ENCODE measurements around the gene TP53I13. TPM values are rescaled to one million over a fixed set of nuclear protein-coding genes. Genes with fewer than 3 reads are reported as not detected.
"Not testable (repeated sequence)": the region's sequence is repeated elsewhere in the genome, so short reads cannot be mapped to it uniquely, and the experiment has no call there.

Gene TP53I13
- total RNA-seq, 1 donor from 2014 or later, result 62.7 TPM

DNA sequence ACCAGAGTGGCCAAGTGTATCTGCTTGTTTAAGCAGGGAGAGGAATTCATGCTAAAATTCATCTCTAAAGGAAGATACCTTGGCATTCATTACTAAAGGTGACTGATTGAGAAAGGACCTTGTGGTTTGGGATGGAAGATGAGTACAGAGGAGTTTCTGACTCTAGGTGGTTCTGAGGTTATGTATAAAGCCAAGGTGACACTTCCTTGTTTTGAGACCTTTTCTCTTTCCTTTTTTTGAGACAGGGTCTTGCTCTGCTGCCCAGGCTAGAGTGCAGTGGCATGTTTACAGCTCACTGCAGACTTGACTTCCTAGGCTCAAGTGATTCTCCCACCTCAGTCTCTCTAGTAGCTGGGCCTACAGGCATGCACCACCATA, 10.8 kb upstream of the TP53I13 start:
- Histone ChIP-seq H3K4me1 (peaks cover 38% of the 10 kb centered on the region), H3K9me3 (no peaks in the 10 kb centered on the region), H3K36me3 (peaks cover 13% of the 10 kb centered on the region), H3K4me3 (no peak overlapping the region), H3K27ac (no peak overlapping the region), H3K27me3 (ENCODE audit: low read depth) (no peaks in the 10 kb centered on the region)
- TF ChIP-seq, protein P1, sequence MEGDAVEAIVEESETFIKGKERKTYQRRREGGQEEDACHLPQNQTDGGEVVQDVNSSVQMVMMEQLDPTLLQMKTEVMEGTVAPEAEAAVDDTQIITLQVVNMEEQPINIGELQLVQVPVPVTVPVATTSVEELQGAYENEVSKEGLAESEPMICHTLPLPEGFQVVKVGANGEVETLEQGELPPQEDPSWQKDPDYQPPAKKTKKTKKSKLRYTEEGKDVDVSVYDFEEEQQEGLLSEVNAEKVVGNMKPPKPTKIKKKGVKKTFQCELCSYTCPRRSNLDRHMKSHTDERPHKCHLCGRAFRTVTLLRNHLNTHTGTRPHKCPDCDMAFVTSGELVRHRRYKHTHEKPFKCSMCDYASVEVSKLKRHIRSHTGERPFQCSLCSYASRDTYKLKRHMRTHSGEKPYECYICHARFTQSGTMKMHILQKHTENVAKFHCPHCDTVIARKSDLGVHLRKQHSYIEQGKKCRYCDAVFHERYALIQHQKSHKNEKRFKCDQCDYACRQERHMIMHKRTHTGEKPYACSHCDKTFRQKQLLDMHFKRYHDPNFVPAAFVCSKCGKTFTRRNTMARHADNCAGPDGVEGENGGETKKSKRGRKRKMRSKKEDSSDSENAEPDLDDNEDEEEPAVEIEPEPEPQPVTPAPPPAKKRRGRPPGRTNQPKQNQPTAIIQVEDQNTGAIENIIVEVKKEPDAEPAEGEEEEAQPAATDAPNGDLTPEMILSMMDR (IDR thresholded peaks at IDR 0.05), result no peak
- DNase-seq (no peak), ATAC-seq (no peak)
- intact Hi-C loops (cut with DNase I), result no loop called here

DNA sequence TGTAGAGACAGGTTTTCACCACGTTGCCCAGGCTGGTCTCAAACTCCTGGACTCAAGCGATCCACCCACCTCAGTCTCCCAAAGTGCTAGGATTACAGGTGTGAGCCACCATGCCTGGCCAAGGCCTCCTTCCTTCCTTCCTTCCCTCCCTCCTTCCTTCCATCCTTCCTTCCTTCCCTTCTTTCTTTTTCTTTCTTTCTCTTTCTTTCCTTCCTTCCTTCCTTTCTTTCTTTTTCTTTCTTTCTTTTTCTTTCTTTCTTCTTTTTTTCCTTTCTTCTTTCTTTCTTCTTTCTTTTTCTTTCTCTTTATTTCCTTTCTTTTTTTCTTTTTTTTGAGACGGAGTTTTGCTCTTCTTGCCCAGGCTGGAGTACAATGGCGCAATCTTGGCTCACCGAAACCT, 10.4 kb upstream of the TP53I13 start:
- H3K9me3 ChIP-seq; ATAC-seq; intact Hi-C loops (cut with DNase I); DNase-seq; H3K27me3 ChIP-seq (ENCODE audit: low read depth); H3K27ac ChIP-seq; H3K4me3 ChIP-seq: not testable (repeated sequence)
- H3K36me3 ChIP-seq, result peaks cover 16% of the 10 kb centered on the region
- H3K4me1 ChIP-seq, result peaks cover 40% of the 10 kb centered on the region

DNA sequence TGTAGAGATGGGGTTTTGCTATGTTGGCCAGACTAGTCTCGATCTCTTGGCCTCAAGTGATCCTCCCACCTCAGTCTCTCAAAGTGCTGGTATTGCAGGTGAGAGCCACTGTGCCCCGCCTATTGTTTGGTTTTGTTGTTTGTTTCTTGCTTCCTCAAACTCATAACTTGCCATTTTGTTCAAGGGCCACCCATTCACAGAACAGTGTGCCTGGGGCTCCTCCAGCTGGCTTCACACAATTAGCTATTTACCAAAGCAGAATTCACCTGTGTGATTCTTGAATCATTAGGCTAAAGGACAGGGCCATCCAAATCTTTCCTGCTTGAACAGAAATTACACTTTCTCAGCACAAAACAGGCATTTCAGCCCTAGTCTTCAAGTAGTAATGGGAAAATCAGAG, 8.9 kb upstream of the TP53I13 start:
- Histone ChIP-seq H3K36me3 (peaks cover 16% of the 10 kb centered on the region), H3K4me1 (peaks cover 51% of the 10 kb centered on the region), H3K4me3 (no peak overlapping the region), H3K27ac (no peak overlapping the region), H3K9me3 (no peaks in the 10 kb centered on the region), H3K27me3 (ENCODE audit: low read depth) (no peaks in the 10 kb centered on the region)
- DNase-seq (no peak), ATAC-seq (no peak)
- intact Hi-C loops (cut with DNase I), result no loop called here
- TF ChIP-seq, protein P1 (IDR thresholded peaks at IDR 0.05), result no peak

DNA sequence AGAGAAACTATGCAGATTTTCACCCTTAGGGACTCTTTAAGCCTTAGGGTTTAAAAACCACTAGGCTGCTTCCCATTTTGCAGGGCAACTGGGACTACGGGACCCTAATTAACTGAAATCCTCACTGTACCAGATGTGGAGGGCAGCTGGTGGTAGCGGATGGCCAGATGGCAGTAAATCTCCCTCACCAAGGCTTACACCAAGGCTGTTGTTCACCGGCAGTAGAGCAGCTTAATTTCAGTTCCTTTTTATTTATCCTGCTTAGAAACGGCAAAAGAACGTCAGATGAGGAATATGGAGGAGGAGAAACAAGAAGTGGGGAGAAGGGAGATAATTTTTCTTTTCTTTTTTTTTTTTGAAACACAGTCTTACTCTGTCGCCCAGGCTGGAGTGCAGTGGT, 8.2 kb upstream of the TP53I13 start:
- Histone ChIP-seq H3K27me3 (ENCODE audit: low read depth) (no peaks in the 10 kb centered on the region), H3K4me3 (no peak overlapping the region), H3K9me3 (no peaks in the 10 kb centered on the region), H3K27ac (peak overlapping the region; percentile 37), H3K4me1 (peaks cover 58% of the 10 kb centered on the region), H3K36me3 (peaks cover 16% of the 10 kb centered on the region)
- intact Hi-C loops (cut with DNase I), result no loop called here
- ATAC-seq, result peak in 1 of 2 donors; percentile 31
- DNase-seq, result no peak
- TF ChIP-seq, protein P1 (IDR thresholded peaks at IDR 0.05), result no peak

DNA sequence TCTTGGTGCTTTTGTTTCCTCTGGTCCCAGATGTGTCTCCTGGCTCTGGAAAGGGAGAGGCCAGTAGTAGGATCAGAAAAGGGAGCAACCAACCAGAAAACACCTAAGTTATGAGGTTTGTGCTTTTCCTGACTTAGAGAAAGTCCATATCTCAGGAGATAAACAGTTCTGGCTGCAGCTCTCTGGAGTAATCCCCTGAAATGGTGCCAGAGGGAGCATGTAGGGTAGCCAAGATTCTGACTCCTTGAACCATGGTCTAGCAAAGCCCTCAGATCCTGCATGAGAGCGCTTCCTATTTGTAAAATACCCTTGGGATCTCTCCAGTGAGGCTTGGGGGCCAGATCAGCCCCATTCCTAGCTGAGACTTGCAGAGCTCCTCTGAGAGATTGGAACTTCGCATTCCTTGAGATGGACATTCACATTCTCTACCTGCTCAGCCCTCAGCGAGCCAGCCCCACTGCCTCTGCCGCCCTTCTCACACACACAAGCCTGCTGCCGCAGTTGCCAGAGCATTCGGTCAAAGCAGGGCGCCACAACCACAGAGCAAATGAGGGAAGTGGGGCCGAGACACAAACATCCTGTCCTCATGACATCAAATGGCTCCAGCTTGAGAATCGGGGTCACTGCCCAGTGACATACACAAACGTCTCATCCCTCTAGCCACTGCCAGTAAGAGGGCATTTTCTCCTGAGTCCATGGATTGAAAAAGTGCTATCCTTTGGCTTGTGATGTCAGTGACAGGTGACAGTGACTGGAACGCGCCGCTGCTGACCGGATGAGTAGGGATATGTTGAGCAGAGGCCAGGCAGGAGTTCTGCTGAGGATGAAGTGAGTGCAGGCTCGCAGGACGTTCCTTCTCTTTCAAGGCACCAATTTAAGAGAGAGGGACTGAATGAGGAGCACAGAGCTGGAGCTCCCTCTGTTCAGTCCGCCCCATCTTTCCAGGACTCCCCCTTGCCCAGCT, 6.7 kb upstream of the TP53I13 start:
- peaks cover 16% of the 10 kb centered on the region for H3K36me3 ChIP-seq
- peak; percentile 53 for DNase-seq
- intact Hi-C loops (cut with DNase I), result no loop called here
- TF ChIP-seq, protein P1 (IDR thresholded peaks at IDR 0.05), result no peak
- peaks cover 72% of the 10 kb centered on the region for H3K4me1 ChIP-seq
- peak overlapping the region; percentile 46 for H3K27ac ChIP-seq
- peak in 1 of 2 donors; percentile 1 for ATAC-seq
- H3K27me3 ChIP-seq (ENCODE audit: low read depth), result no peaks in the 10 kb centered on the region
- no peak overlapping the region for H3K4me3 ChIP-seq
- no peaks in the 10 kb centered on the region for H3K9me3 ChIP-seq

DNA sequence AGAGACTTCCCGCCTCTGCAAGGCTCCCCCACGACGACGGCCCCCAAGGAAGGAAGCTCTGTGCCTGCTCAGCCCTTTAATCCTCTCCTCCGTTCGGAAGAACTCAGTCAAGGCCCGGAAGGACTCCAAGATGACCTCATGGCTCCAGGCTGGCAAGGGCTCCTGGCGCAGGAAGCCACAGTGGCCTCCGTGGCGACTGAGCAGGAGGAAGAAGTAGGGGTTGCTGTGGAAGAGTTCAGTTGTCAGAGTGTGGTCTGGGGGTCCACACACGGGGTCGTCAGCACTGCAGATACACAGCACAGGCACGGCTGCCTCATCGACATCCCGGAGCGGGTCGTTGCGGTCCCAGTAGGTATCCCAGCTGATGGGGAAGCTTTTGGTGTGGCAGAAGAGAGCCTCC, 5.9 kb upstream of the TP53I13 start:
- peaks cover 16% of the 10 kb centered on the region for H3K36me3 ChIP-seq
- H3K27me3 ChIP-seq (ENCODE audit: low read depth), result no peaks in the 10 kb centered on the region
- no peak for DNase-seq
- peaks cover 65% of the 10 kb centered on the region for H3K4me1 ChIP-seq
- H3K9me3 ChIP-seq, result no peaks in the 10 kb centered on the region
- H3K27ac ChIP-seq, result no peak overlapping the region
- no peak for ATAC-seq
- intact Hi-C loops (cut with DNase I), result no loop called here
- TF ChIP-seq, protein P1 (IDR thresholded peaks at IDR 0.05), result no peak
- H3K4me3 ChIP-seq, result no peak overlapping the region

Measured in lower lobe of right lung (tissue), 2 donors.